Measurements from ENCODE around the gene ABCC8. TPM values are rescaled to one million over a fixed set of nuclear protein-coding genes. Genes with fewer than 3 reads are reported as not detected.

The ABCC8 gene
- total and polyA plus RNA-seq, 2 experiments from 2014 or later, result 2.0 to 3.4 TPM

- Histone ChIP-seq H3K9me2 (ENCODE audit: insufficient read depth) (no peaks in the 10 kb centered on the region), H3K27me3 (ENCODE audit: insufficient read depth) (peaks cover 58% of the 10 kb centered on the region), H3F3A (replicated peaks; ENCODE audit: low read depth) (peaks cover 5% of the 10 kb centered on the region; the same call in 1 of the 2 replicates), H3K36me3 (ENCODE audit: insufficient read depth) (no peaks in the 10 kb centered on the region), H3K4me2 (peak overlapping the region; percentile 91), H3K4me1 (ENCODE audit: insufficient read depth) (peaks cover 13% of the 10 kb centered on the region), H3K79me2 (replicated peaks; ENCODE audit: insufficient read depth) (no peaks in the 10 kb centered on the region), H3K27ac (ENCODE audit: low read depth) (no peak overlapping the region), H4K20me1 (replicated peaks; ENCODE audit: insufficient read depth) (no peaks in the 10 kb centered on the region; the same call in 1 of the 2 replicates), H2AFZ (peak overlapping the region; percentile 99), H3K4me3 (peak overlapping the region; percentile 87)
- peak; percentile 57 for DNase-seq (ENCODE audit: low spot score)
- no peaks in the 10 kb centered on the region; the same call in 2 of the 3 replicates for H3K9me3 Mint-ChIP-seq
- no peaks in the 10 kb centered on the region for H3K36me3 Mint-ChIP-seq (ENCODE audit: low read depth)
- H3K27ac Mint-ChIP-seq, result no peak overlapping the region
- H3K4me3 Mint-ChIP-seq, result peak overlapping the region; percentile 85
- ATAC-seq, result peak; percentile 20
- H3K4me1 Mint-ChIP-seq, result peaks cover 40% of the 10 kb centered on the region
- peak; percentile 63 for TF ChIP-seq EZH2 (IDR thresholded peaks at IDR 0.05; ENCODE audit: low read depth, unreplicated experiment)
- TF ChIP-seq, protein P1, sequence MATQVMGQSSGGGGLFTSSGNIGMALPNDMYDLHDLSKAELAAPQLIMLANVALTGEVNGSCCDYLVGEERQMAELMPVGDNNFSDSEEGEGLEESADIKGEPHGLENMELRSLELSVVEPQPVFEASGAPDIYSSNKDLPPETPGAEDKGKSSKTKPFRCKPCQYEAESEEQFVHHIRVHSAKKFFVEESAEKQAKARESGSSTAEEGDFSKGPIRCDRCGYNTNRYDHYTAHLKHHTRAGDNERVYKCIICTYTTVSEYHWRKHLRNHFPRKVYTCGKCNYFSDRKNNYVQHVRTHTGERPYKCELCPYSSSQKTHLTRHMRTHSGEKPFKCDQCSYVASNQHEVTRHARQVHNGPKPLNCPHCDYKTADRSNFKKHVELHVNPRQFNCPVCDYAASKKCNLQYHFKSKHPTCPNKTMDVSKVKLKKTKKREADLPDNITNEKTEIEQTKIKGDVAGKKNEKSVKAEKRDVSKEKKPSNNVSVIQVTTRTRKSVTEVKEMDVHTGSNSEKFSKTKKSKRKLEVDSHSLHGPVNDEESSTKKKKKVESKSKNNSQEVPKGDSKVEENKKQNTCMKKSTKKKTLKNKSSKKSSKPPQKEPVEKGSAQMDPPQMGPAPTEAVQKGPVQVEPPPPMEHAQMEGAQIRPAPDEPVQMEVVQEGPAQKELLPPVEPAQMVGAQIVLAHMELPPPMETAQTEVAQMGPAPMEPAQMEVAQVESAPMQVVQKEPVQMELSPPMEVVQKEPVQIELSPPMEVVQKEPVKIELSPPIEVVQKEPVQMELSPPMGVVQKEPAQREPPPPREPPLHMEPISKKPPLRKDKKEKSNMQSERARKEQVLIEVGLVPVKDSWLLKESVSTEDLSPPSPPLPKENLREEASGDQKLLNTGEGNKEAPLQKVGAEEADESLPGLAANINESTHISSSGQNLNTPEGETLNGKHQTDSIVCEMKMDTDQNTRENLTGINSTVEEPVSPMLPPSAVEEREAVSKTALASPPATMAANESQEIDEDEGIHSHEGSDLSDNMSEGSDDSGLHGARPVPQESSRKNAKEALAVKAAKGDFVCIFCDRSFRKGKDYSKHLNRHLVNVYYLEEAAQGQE (IDR thresholded peaks at IDR 0.05; ENCODE audit: unreplicated experiment), result no peak
- TF ChIP-seq ZNF331 (CRISPR knock-in tag; IDR thresholded peaks at IDR 0.05; ENCODE audit: low read depth), result no peak
- TF ChIP-seq STAT1 (IDR thresholded peaks at IDR 0.05; ENCODE audit: unreplicated experiment), result no peak
- no peak for TF ChIP-seq NANOG (IDR thresholded peaks at IDR 0.05; ENCODE audit: borderline replicate concordance)
- peaks cover 62% of the 10 kb centered on the region for H3K27me3 Mint-ChIP-seq (ENCODE audit: insufficient read depth, low read depth, poor library complexity)
Observed at GRCh38 chr11:17475666-17476316, 854 bp downstream of the ABCC8 start.

DNA sequence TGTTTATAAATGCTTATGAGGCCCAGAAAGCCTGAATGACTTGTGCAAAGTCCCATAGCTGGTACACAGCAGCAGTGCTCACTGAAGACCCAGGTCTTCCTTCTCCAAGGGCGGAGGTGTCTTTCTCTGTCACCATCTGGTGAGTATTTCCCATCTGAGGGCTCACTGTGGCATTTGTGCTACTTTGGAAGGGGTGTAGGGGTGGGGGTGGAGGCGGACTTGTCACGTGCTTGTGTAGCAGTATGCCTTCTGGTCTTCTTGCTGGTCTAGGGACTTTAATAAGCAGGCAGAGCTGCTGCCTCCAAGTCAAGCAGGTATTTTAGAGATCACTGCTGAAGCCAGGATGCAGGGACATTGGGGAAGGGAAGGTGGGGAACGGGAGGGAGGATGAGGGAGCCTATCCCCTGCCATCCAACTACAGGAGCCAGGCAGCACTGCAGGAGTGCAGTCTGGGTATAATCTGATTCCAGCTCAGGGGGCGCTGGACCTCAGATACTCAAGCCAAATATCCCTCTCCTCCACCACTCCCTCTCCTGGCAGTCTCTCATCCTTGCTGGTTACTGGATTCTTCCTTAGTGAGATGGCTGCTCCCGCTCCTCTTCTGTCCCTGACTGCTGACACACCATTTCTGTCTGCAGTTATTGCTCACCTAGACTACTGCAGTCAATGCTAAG, 3.4 kb downstream of the ABCC8 start:
- DNase-seq (ENCODE audit: low spot score) (peak; percentile 95), ATAC-seq (peak; percentile 81)
- H3K36me3 Mint-ChIP-seq (ENCODE audit: low read depth), result no peaks in the 10 kb centered on the region
- Histone ChIP-seq H3K27me3 (ENCODE audit: insufficient read depth) (peaks cover 47% of the 10 kb centered on the region), H3K79me2 (replicated peaks; ENCODE audit: insufficient read depth) (no peaks in the 10 kb centered on the region), H2AFZ (peak overlapping the region; percentile 67; the same call in 1 of the 2 replicates), H3K4me1 (ENCODE audit: insufficient read depth) (peaks cover 13% of the 10 kb centered on the region; the same call in 1 of the 2 replicates), H4K20me1 (replicated peaks; ENCODE audit: insufficient read depth) (no peaks in the 10 kb centered on the region; the same call in 1 of the 2 replicates), H3K27ac (ENCODE audit: low read depth) (no peak overlapping the region), H3K9me2 (ENCODE audit: insufficient read depth) (no peaks in the 10 kb centered on the region), H3K4me2 (peak overlapping the region; percentile 62; the same call in 1 of the 2 replicates), H3K36me3 (ENCODE audit: insufficient read depth) (no peaks in the 10 kb centered on the region), H3F3A (replicated peaks; ENCODE audit: low read depth) (peaks cover 3% of the 10 kb centered on the region; the same call in 1 of the 2 replicates), H3K4me3 (no peak overlapping the region)
- peaks cover 46% of the 10 kb centered on the region for H3K27me3 Mint-ChIP-seq (ENCODE audit: insufficient read depth, low read depth, poor library complexity)
- no peak for TF ChIP-seq JUNB (IDR thresholded peaks at IDR 0.05; ENCODE audit: unreplicated experiment)
- TF ChIP-seq, protein P2, sequence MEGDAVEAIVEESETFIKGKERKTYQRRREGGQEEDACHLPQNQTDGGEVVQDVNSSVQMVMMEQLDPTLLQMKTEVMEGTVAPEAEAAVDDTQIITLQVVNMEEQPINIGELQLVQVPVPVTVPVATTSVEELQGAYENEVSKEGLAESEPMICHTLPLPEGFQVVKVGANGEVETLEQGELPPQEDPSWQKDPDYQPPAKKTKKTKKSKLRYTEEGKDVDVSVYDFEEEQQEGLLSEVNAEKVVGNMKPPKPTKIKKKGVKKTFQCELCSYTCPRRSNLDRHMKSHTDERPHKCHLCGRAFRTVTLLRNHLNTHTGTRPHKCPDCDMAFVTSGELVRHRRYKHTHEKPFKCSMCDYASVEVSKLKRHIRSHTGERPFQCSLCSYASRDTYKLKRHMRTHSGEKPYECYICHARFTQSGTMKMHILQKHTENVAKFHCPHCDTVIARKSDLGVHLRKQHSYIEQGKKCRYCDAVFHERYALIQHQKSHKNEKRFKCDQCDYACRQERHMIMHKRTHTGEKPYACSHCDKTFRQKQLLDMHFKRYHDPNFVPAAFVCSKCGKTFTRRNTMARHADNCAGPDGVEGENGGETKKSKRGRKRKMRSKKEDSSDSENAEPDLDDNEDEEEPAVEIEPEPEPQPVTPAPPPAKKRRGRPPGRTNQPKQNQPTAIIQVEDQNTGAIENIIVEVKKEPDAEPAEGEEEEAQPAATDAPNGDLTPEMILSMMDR (conservative IDR thresholded peaks at IDR 0.05; ENCODE audit: low read depth in 2 of 2), result peak; percentile 67 to 85
- H3K9me3 Mint-ChIP-seq, result no peaks in the 10 kb centered on the region; the same call in 2 of the 3 replicates
- H3K27ac Mint-ChIP-seq, result no peak overlapping the region
- peaks cover 28% of the 10 kb centered on the region for H3K4me1 Mint-ChIP-seq
- H3K4me3 Mint-ChIP-seq, result no peak overlapping the region
